Stimulated activated CD8-positive, alpha-beta memory T cell treated with anti-CD3 and anti-CD28 coated beads, Interleukin-7, amount 100 ng/mL, for 1 hour (primary cell): Measurements from ENCODE around the gene HMCN1.

Experiments
- DNase-seq, 2 donors: peaks; one replicate each; pipeline ENCODE4 v3.0.0-alpha.2; 2020; ENCODE audit warnings: low read depth in 2 of 2

HMCN1 gene

DNA sequence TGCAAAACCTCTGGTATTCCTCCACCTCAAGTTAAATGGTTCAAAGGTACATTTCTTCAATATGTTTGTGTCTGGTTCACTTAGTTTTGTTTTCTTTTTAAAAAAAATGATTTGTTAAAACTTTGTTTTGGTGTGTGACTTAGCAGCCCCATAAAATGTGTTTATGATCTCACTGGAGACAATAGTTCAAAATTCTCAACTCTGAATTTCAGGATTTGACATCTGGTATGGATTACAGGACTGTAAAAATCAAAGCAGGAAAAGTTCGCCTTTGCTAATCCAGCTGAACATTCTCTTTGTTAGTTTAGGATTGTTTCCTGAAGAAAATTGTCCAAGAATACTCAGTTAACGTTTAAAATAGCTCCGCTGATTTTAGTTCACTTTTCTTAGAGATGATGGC, 231.7 kb downstream of the HMCN1 start:
- no peak for DNase-seq

DNA sequence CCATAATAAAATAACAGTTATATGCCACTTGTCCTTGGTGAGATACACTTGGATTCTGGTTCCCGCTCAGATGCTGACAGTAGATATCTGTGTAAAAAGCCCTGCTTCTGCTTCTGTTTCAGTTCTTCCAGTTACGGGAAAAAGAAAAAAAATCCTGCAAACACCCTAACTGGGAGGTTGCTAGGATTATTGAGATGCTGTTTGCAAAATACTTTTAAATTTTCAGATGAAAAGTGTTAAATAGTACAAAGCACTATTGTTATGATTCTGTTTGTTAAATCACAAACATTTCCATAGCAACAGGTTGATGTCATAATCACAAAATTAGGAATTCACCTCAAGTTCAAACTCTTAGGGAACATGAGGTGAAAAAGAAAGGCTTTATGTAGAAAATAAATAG, 232.3 kb downstream of the HMCN1 start:
- no peak for DNase-seq

DNA sequence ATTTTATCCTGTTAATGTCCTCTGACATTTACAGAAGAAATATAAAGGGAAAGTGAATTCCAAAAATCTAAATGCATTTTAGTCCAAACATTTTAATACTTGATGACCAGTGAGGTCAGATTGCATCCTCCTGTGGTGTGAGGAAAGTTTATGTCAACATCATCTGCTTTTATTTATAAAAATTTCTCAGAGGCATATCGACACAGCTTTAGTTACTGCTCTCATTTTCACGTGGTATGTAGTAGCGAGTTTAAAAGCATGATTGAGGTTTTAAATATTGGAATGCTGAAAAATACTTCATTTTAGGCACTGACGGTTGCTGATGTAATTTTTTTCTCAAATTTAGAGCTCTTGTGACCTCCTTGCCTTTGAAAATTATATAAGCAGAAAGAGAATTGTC, 234.8 kb downstream of the HMCN1 start:
- DNase-seq = no peak

DNA sequence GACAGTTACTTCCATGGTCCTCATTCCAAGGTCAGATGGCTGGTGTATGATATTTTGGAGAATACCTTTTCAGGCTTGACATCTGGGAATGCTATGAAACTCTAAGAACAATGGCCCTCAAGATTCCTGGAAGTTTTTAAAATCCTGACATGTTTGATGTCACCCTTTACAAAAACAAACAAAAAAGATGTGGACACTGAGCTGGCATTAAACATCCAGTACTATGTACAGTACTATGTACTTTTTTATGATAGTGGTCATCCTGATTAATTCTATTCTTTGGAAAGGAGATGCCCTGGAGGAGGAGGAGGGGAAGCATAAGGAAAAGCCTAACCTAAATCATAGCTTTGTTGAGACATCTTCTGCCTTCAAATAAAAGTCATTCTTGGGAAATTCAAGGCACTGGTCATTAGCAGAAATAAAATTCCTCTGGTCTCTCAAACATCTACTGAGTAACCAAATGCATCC, 235.4 kb downstream of the HMCN1 start:
- no peak for DNase-seq

GRCh38 chr1:185971688-185972087, 237.5 kb downstream of the HMCN1 start:
- no peak for DNase-seq

- no peak for DNase-seq
Observed at GRCh38 chr1:185972096-185972850, 238.1 kb downstream of the HMCN1 start.

GRCh38 chr1:185973645-185974044, 239.5 kb downstream of the HMCN1 start:
- DNase-seq = no peak

- DNase-seq = no peak
Observed at GRCh38 chr1:185974367-185975170, 240.4 kb downstream of the HMCN1 start.

- no peak for DNase-seq
Observed at GRCh38 chr1:185980891-185981290, 246.7 kb downstream of the HMCN1 start.

- DNase-seq = no peak
Observed at GRCh38 chr1:185984113-185984836, 250.1 kb downstream of the HMCN1 start.

DNA sequence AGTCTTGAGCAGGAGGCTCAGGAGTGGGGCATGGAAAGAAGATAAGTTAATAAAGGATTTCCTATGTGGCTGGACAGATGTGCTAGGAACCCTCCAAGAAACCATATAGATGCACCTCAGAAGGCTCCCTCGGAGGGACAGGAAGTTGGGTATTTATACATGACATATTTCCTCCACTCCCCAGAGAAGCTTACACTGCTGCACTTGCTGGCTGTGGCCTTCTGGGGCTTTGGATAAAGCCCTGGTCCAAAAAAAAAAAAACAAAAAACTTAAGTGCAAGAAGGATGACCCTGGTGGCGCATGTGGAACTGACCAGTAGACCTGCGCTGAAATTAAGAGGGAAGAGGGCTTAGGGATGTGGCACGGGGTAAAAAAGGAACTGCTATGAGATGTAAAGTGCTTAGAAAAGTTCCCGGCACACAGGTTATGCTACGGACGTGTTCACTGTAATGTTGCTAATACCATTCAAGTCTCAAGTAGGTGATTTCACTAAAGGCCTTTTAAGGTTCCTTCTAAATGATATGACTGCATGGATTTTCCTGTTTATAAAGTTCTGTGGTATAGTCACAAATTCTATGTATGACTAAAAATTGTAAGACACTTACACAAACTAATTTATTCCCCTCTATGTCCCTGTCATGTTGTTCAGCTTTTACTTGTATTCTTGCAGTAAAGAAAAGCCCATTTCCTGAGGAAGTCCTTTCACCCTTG, 253.6 kb downstream of the HMCN1 start:
- DNase-seq = no peak

DNA sequence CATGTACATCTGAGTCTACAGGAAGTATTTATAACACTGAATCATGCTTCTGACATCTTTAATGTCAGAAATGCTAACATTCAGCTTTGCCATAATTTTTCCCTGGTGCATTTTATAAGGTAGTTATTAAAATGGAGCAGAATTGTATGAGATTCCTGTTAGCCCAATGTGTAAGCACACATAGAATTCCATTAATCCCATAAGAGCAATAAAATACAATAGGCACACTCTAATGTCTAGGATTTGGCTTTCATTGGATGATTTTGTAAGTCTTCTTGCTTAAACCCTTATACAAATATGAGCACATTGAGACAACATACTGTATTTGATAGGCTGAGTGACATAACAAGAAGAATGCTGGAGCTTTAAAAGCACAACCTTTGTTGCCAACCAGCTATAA, 256.4 kb downstream of the HMCN1 start:
- no peak for DNase-seq

DNA sequence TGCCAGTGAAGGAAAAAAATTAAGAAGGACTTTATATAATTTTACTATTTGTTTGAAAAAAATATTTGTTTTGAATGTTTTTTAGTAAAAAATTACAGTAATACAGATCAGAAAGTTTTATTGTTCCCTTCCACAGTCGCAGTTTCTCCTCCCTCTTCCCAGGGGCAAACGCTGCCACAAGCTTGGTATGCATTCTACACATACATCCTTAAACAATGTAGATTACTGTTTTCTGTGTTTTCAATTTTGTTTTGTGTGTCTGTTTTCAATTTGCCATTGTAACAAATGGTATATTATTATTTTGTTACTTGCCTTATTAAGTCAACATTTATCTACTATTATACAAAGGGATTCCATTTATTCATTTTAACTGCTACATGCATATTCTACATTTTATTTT, 257.1 kb downstream of the HMCN1 start:
- DNase-seq = no peak

GRCh38 chr1:185996211-185996610, 262.0 kb downstream of the HMCN1 start:
- no peak for DNase-seq

GRCh38 chr1:185998391-185998790, 264.2 kb downstream of the HMCN1 start:
- no peak for DNase-seq

- no peak for DNase-seq
Observed at GRCh38 chr1:186002406-186002805, 268.2 kb downstream of the HMCN1 start.

- DNase-seq = no peak
Observed at GRCh38 chr1:186009039-186009737, 275.0 kb downstream of the HMCN1 start.

DNA sequence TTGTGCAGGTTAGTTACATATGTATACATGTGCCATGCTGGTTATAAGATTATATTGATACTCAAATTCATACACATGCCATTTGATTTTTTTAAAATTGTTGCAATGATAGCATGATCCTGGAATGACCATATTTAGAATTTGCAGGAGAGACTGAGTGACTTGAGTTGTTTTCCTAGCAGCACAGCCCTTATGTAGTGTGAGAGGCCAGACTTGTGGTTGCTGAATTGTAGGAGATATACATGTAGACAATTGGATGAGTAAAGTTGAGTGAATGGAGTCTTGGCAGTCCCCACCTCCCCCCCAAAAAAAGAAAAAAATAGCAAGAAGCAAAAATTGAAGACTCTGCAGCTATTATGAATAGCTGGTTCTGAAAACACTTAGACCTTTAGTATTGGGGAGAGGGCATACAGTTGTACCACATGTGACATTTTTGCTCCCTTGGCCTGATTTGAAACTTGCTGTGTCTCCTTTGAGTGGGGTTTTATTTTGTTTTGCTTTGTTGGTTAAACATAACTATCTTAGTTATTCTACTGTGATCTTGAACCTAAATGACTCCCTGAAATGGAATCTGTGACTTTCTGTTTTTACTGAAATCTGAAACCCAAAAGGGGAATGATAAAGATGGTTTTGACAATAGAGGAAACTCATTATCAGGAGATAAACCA, 280.3 kb downstream of the HMCN1 start:
- DNase-seq = no peak

- DNase-seq = no peak
Observed at GRCh38 chr1:186016856-186017255, 282.7 kb downstream of the HMCN1 start.

GRCh38 chr1:186022184-186022583, 288.0 kb downstream of the HMCN1 start:
- DNase-seq = no peak

DNA sequence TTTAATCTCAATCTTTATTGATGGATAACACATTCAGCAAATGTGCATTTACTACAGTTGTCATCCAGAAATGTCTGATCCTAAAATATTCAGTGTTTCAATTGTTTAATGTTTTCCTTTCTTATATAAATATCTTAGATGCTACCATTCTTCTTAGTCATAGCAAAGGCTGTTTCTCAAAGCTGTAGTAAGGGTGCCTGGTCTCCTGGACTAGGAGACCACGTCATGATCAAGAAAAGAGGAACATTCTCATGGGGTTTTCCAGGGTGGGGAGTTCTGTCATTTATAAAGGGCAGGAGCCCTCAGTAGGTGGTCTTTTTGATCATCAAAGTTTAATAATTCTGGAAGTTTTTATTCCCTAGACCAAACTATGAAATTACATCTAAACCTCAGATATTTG, 292.8 kb downstream of the HMCN1 start:
- DNase-seq = no peak
